Activated CD4-positive, alpha-beta T cell treated with anti-CD3 and anti-CD28 coated beads, Interleukin-2, amount 50 U/mL, for 48 hours (primary cell): ENCODE results near the gene PPIL3.

ENCODE experiments used
- DNase-seq, 2 experiments: peaks; one replicate each; pipeline ENCODE4 v3.0.0-alpha.2; 2020

The PPIL3 gene

GRCh38 chr2:200860092-200860795 lies 28.6 kb downstream of the PPIL3 start:
- peak in 1 of 2 experiments; percentile 47 for DNase-seq

GRCh38 chr2:200856806-200857205 lies 32.1 kb downstream of the PPIL3 start:
- peak in 1 of 2 experiments; percentile 34 for DNase-seq

GRCh38 chr2:200852605-200853004 lies 36.3 kb downstream of the PPIL3 start:
- no peak for DNase-seq

- DNase-seq, result peak in 1 of 2 experiments; percentile 2
These were observed 37.3 kb downstream of the PPIL3 start for GRCh38 chr2:200851398-200852248.

- DNase-seq, result peak in 1 of 2 experiments; percentile 3
These were observed 38.2 kb downstream of the PPIL3 start for GRCh38 chr2:200850512-200851256.

GRCh38 chr2:200847939-200848338 lies 40.9 kb downstream of the PPIL3 start:
- no peak for DNase-seq

- no peak for DNase-seq
These were observed 41.6 kb downstream of the PPIL3 start for GRCh38 chr2:200847269-200847668.

GRCh38 chr2:200845669-200846325 lies 43.1 kb downstream of the PPIL3 start:
- no peak for DNase-seq

- no peak for DNase-seq
These were observed 43.7 kb downstream of the PPIL3 start for GRCh38 chr2:200845194-200845593.

- no peak for DNase-seq
These were observed 44.6 kb downstream of the PPIL3 start for GRCh38 chr2:200843993-200844948.

GRCh38 chr2:200839513-200839912 lies 49.4 kb downstream of the PPIL3 start:
- no peak for DNase-seq

GRCh38 chr2:200834701-200835100 lies 54.2 kb downstream of the PPIL3 start:
- DNase-seq, result no peak

- DNase-seq, result no peak
These were observed 59.6 kb downstream of the PPIL3 start for GRCh38 chr2:200829258-200829655.

- DNase-seq, result no peak
These were observed 60.2 kb downstream of the PPIL3 start for GRCh38 chr2:200828572-200829257.

- DNase-seq, result no peak
These were observed 60.8 kb downstream of the PPIL3 start for GRCh38 chr2:200828104-200828503.

GRCh38 chr2:200821686-200822245 lies 67.1 kb downstream of the PPIL3 start:
- DNase-seq, result no peak
